OCI-LY3 (cell line): ENCODE data around the gene LRP6.

Experiments
- CTCF ChIP-seq: fragments of 200-600, 300-600 bp; sonication (generic); IDR thresholded peaks from 2 replicates; pipeline ENCODE4 v1.5.1; 2014; ENCODE audit warnings: antibody characterized with exemption, low read length, low read depth
- EZH2phosphoT487 ChIP-seq: fragments of 200-600 bp; shearing (Covaris generic); IDR thresholded peaks from 2 replicates; pipeline ENCODE4 v1.6.1; 2018; ENCODE audit warnings: antibody characterized with exemption, mixed run types, low read depth

- TF ChIP-seq CTCF (no peak), EZH2phosphoT487 (no peak)
Measured at GRCh38 chr12:12209043-12209442, 57.8 kb downstream of the LRP6 start.
